Measurements from ENCODE around the gene LRRC39.

LRRC39 gene

DNA sequence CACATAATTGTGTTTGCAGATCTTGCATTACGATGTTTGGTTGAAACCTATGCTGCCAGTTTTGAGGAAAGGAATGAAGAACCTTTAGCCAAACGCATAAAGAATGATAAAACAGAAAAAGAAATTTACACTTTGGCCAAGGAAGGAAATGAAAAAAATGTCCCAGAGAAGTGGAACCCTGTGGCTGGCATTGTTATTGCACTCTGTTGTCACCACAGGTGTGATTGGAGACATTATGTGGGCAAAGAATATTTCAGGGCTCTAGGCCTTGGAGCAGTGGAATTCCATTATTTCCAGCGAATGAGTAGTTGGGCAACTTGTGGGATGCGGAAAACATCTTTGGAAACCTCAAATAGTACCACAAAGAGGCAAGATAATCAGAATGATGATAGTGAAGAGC lies 30.2 kb downstream of the LRRC39 start:
- DNase-seq (ENCODE audit: low read depth in 2 of 2) = no peak

DNA sequence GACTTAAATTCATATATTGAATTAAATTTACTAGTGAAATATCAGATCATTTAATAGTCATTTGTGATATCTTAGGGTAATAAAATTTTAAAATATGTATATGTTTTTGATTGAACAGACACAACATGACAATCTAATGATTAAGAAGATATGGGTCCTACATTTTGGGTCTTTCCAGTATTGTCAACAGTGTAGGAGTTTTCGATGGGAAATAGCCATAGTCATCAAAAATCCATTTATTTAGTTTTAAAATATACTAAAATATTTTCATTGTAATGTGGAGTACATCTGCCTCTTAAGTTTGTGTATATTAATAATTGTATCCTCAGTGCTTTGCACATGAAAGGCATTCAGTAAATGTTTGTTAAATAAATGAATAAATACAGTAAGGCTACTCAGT lies 31.1 kb downstream of the LRRC39 start:
- no peak for DNase-seq (ENCODE audit: low read depth in 2 of 2)

DNA sequence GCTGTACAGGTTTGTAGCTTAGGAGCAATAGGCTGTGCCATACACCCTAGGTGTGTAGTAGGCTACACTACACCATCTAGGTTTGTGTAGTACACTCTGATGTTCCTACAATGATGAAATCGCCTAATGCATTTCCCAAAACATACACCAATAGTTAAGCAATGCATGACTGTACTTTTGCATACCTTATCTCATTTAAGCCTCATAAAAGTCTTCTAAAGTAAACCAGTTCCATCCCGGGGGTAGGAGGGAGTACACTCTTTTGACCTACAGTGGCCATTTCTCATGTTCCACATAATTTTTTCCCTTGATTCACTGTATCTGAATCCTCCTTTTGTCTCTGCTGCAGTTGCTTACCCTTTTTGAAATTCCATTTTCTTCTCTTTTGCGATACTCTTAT lies 32.9 kb downstream of the LRRC39 start:
- DNase-seq (ENCODE audit: low read depth in 2 of 2) = no peak

DNA sequence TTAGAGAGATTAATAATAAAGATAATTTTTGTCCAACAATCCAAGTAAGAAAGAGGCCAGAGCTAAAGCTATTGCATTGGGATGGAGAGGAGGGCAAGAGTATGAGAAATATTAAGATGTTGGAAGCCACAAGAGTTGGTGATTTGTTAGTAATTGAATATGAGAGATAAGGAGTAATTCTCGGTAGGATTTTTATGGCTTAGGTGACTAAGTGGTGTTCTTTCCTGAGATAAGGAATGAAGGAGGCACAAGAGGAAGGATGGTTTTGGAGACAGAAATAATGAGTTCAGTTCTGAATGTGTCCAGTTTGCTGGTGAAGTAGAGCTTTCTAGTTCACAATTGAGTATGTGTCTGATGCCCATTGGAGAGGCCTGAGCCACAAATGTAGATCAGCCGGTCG lies 35.7 kb downstream of the LRRC39 start:
- no peak for DNase-seq (ENCODE audit: low read depth in 2 of 2)

DNA sequence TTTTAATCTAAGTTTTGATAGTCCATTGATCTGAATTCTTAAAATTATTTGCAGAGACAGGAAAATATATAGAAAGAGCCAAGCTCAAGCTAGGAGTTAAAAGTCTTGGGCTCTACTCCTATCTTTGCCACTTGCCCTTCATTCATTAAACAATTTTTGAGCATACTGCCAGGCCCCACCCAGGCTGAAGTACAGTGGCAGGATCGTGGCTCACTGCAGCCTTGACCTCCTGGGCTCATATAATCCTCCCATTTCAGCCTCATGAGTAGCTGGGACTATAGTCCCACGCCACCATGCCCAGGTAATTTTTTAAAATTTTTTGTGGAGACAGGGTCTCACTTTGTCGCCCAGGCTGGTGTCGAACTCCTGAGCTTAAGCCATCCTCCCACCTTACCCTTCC lies 36.9 kb downstream of the LRRC39 start:
- no peak for DNase-seq (ENCODE audit: low read depth in 2 of 2)

DNA sequence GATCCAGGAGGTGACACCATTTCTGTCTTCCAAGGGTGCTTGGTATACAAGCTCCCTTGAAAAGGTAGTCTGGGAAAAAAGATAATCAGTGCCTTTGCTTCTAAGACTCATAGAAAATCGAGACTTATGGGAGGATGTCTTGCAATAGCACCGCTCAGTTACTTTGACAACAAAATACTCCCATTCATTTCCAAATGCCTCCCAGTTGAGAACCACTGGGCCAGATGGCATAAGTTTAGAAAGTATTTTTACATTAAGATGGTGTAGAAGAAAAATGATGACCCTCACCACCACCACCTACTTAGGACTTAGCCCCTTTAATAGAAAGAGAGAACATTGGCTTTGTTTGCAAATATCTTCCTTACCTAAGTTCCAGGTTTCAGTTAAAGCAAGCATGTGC lies 40.5 kb downstream of the LRRC39 start:
- no peak for DNase-seq (ENCODE audit: low read depth in 2 of 2)

DNA sequence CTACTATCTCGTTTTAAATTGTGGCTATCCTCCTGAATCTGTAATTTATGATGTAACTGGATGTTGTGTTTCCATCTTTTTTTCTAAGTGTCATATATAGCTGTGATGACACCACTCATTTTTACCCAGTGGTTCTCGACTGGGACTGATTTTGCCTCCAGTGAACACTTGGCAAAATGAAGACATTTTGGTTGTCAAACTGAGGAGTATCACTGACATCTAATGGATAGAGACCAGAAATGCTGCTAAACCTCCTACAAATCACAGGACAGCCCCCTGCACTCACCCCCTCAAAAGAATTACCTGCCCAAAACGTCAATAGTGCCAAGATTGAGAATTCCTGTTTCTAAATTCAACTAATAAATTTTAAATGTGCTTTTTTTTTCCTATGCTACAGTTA lies 43.2 kb downstream of the LRRC39 start:
- DNase-seq (ENCODE audit: low read depth in 2 of 2) = no peak

DNA sequence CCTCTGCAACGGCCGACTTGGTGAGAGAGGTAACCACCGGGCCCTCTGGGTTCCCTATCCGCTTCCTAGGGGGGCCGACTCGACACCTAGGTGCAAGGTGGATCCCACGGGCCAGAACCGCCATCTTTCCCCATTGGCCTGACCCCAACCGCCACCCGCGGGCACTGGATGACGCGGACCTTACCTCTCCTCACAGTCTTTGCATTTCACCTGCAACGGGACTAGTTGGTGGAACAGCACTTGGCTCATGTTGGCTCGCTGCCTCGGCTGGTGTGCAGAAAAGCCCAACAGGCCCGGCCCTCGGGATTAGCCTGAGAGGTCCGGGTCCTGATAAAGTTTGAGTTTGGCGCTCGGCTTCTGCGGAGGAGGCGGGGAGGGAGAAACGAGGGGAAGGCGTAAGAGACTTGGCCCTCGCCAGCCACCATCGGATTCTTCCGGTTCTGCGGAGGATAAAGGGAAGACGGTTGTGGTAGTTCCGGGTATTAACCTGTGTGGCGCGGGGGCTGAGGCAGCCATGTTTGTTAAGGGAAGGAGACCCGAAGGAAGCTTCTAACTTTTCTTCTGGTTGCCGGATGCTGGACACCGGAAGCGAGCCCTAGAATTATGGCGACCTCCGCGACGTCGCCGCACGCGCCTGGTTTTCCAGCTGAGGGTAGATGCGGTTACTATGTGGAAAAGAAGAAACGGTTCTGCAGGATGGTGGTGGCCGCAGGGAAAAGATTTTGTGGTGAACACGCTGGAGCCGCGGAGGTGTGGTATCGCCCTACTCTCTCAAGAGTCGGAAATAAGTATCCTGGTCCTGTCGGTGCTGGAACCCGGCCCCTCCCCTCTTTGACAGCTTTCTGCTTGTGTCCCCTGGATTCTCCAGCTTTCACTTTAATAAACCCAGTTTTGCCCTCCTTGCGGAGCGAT lies 45.2 kb downstream of the LRRC39 start, which contains the start of the genes SASS6 and TRMT13:
Gene SASS6 (minus strand): TSS at position 365 of the 912 bp plus-strand sequence. CDS start 116 bp downstream, at position 249.
Gene TRMT13 (plus strand): TSS at position 598 of the 912 bp plus-strand sequence. CDS start 6 bp downstream, at position 604.
- DNase-seq (ENCODE audit: low read depth in 2 of 2) = peak; percentile 87 to 94

DNA sequence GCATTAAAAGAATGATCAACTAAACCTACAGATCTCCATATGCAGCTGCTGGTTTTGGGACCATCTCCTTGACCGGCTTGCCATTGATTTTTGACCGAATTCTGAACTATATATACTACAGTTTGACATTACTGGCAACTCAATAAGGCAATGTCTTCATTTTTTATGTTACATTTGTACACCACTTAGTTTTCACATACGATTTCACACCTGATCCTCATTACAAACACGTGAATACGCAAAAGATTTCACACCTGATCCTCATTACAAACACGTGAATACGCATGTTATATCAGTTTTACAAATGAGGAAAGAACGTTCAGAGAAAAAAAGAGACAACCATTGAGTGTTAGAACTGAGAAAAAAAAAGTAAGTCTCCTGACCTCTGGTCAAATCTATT lies 46.4 kb downstream of the LRRC39 start:
- DNase-seq (ENCODE audit: low read depth in 2 of 2) = no peak

DNA sequence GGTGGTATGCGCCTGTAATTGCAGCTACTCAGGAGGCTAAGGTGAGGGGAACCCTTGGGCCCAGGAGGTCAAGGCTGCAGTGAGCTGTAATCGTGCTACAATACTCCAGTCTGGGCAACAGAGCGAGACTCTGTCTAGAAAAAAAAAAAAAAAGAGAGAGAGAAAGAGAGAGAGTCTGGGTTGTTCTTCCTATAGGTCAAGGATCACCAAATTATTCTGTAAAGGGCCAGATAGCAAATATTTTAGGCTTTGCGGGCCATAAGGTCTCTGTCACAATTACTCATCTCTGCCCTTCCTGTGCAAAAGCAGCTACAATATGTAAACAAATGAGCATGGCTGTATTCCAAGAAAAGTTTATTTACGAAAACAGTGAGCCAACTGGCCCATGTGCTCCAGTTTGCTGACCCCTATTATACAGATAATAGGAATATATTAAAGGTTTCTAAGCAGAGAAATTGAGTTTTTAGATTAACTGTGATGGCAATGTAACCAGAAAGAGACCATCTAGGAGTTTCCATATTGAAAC lies 47.4 kb downstream of the LRRC39 start:
- DNase-seq (ENCODE audit: low read depth in 2 of 2) = no peak

DNA sequence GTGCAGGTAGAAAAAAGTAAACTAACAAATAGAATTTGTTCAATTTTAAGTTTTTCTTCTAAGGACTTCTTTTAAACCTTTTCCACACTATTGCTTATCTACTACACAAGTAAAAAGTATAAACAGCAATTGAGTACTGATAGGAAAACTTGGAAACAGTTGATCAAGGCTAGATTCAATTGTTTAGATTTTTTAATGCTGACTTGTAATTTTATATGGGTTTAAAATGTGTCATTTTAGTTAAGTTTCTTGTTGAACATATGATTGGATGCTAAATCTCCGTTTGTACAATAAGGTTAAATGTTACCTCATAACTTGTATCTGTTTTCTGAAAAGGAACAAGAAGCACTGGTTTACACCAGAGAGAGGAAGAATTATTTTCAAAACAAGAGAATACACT lies 50.8 kb downstream of the LRRC39 start:
- DNase-seq (ENCODE audit: low read depth in 2 of 2) = no peak

DNA sequence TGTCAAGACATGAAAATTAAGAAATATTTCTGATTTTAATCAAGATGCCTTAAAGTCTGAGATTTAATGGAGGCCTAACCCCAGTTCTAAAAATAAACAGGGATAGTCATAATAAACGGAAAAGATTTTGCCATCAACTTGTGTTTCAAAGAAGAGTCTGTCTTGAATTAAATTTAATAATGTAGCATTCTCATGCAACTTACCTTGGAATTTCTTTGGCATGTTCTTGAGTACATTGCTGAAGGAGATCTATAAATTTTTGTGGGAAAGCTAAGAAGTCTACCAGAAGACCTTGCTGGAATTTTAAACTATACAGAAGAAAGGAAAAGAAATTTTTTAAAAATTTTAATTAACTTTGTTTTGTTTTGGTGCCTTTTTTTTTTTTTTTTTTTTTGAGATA lies 55.9 kb downstream of the LRRC39 start:
- DNase-seq (ENCODE audit: low read depth in 2 of 2) = no peak

DNA sequence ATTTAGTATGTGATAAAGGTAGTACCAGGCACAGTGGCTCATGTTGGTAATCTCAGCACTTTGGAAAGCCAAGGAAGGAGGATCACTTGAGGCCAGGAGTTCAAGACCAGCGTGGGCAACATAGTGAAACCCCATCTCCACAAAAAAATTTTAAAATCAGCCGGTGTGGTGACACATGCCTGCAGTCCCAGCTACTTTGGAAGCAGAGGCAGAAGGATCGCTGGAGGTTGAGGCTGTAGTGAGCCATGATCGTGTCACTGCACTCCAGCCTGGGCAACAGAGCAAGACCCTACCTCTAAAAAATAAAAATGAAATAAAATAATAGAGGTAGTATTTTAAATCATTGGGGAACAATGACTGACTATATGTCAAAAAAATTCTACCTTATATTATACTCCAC lies 62.5 kb downstream of the LRRC39 start:
- DNase-seq (ENCODE audit: low read depth in 2 of 2) = no peak

DNA sequence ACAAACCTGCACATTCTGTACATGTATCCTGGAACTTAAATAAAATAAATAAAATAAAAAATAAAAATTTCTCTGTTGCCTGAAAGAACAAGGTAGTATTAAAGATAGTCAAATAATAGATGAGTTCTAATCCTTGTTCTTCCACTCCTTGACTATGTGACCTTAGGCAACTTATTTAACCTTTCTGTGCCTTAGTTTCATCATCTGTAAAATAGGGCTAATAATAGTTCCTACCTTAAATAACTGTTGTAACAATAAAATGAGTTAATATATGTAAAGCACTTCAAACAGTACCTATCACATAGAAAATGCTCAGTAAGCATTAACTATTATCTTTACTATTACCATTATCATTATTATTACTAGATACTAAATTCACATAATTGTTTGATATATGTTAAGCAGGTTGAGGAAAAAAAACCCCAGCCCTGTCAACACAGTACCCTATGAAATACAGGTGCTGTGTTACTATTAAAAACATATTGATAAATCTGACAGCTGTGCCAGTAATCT lies 68.4 kb downstream of the LRRC39 start:
- DNase-seq (ENCODE audit: low read depth in 2 of 2) = no peak

DNA sequence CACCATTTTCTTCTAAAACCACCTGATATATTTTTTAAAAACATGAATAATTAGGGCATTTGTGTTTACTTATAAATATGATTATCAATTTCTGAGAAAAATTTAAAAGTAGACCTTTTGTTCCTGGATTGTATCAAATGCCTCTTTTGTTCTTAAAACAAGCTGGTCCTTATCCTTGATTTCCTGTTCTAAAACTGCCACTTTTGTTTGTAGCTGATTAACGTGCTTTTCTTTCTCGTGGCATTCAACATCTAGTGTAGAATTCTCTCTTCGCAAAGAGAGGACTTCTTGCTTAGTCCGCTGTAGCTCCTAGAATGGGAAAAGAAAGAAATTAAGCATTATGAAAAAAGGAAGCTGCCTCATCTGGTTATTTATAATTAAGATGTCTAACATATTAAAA lies 70.4 kb downstream of the LRRC39 start:
- DNase-seq (ENCODE audit: low read depth in 2 of 2) = no peak

DNA sequence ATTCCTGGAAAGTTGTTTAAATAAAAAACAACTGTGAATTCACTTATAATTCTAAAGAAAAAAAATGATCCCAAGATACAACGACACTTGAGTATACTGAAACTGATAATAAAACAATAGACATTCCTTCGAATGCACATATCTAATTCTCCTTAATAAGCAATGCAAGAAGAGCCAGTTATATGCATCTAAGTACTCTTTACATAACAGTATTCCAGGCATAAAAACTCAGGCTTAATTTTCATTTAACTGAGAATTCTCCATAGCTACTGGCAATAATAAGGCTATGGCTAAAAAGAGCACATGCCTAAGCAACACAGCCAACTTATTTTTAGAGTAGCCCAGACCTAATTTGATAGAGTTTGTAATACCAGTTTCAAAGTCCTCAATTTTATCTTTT lies 76.5 kb downstream of the LRRC39 start:
- DNase-seq (ENCODE audit: low read depth in 2 of 2) = no peak

DNA sequence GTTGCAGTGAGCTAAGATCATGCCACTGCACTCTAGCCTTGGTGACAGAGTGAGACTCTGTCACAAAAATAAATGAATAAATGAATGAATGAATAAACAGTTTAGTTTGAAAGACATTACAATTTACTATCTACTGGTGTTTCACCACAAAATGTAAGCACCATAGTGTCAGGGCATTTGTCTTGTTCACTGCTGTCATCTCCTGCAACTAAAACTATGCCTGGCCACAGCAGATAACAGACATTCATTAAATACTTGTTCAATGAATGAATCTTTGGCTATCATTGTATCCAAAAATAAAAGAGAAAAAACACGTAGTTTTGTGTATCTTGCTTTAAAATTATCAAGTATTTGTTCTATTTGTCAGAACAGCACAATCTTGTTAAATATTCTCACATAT lies 77.9 kb downstream of the LRRC39 start:
- no peak for DNase-seq (ENCODE audit: low read depth in 2 of 2)
